Endodermal cell (in vitro differentiated cells): ENCODE data around the gene DFFB. TPM values are rescaled to one million over a fixed set of nuclear protein-coding genes. Genes with fewer than 3 reads are reported as not detected.

Experiments
- DNase-seq: peaks from one replicate; pipeline ENCODE4 v3.0.0-alpha.2; 2017
- H3K27ac ChIP-seq: 2 replicates; pipeline ENCODE4 v1.5.1; 2013; ENCODE audit warnings: mild to moderate bottlenecking, low read depth, low read length, moderate library complexity
- H3K27me3 ChIP-seq: 2 replicates; pipeline ENCODE4 v1.6.1; 2013; ENCODE audit warnings: mild to moderate bottlenecking, low read length, moderate library complexity; ENCODE audit not compliant: insufficient read depth, control insufficient read depth, poor library complexity, severe bottlenecking
- H3K36me3 ChIP-seq: 2 replicates; pipeline ENCODE4 v1.7.0; 2013; ENCODE audit warnings: mild to moderate bottlenecking, low read length, moderate library complexity; ENCODE audit not compliant: control insufficient read depth, insufficient read depth
- H3K4me1 ChIP-seq: one replicate; pipeline ENCODE4 v1.7.0; 2013; ENCODE audit warnings: low read length; ENCODE audit not compliant: control insufficient read depth, insufficient read depth
- H3K4me3 ChIP-seq: 2 replicates; pipeline ENCODE4 v1.5.1; 2013; ENCODE audit warnings: mild to moderate bottlenecking, low read length, moderate library complexity
- H3K9ac ChIP-seq: 2 replicates; pipeline ENCODE4 v1.6.1; 2013; ENCODE audit warnings: mild to moderate bottlenecking, low read length, moderate library complexity; ENCODE audit not compliant: poor library complexity, severe bottlenecking; ENCODE audit errors: extremely low read depth
- H3K9me3 ChIP-seq: 2 replicates; pipeline ENCODE4 v1.6.1; 2013; ENCODE audit warnings: mild to moderate bottlenecking, low read length, moderate library complexity; ENCODE audit not compliant: control insufficient read depth
- H3K27ac Mint-ChIP-seq: 2 replicates; pipeline ENCODE4 v1.8.0; 2020; ENCODE audit warnings: mixed read lengths
- H3K27me3 Mint-ChIP-seq: 2 replicates; pipeline ENCODE4 v1.8.0; 2021; ENCODE audit warnings: mild to moderate bottlenecking, mixed read lengths; ENCODE audit not compliant: insufficient read depth
- H3K36me3 Mint-ChIP-seq: 2 replicates; pipeline ENCODE4 v1.8.0; 2020; ENCODE audit warnings: low read depth, mixed read lengths
- H3K4me1 Mint-ChIP-seq: 2 replicates; pipeline ENCODE4 v1.8.0; 2020; ENCODE audit warnings: mixed read lengths
- H3K4me3 Mint-ChIP-seq: 2 replicates; pipeline ENCODE4 v1.8.0; 2020; ENCODE audit warnings: mild to moderate bottlenecking, moderate library complexity, mixed read lengths
- H3K9me3 Mint-ChIP-seq: 2 replicates; pipeline ENCODE4 v1.8.0; 2020; ENCODE audit warnings: mild to moderate bottlenecking, mixed read lengths
- CTCF ChIP-seq: fragments of 200-600 bp; sonication (generic); conservative IDR thresholded peaks from 2 replicates; pipeline ENCODE4 v1.5.0; 2021; ENCODE audit warnings: antibody characterized with exemption, mild to moderate bottlenecking
- WGBS, 2 experiments: methylation state at CpG; one replicate each; pipeline versions ENCODE4 v1.1.5 to v1.1.7; 2013; ENCODE audit warnings: missing lambda C conversion rate in 2 of 2, mixed read lengths in 1 of 2; ENCODE audit not compliant: insufficient coverage in 1 of 2, insufficient read length in 1 of 2; 5-methylcytosine and 5-hydroxymethylcytosine counted together
- total RNA-seq, 2 donors: library from RNA; stranded (reverse); fragmentation: NEBNext Ultra II Directional in 1 of 2; extraction: Animal tissue kit (Norgen Biotek cat#: 25700) in 1 of 2; gene quantifications; 2 replicates in 1 of 2; 3 replicates in 1 of 2; pipeline ENCODE4 v1.2.1, GENCODE V29; 2021

The DFFB gene
- total RNA-seq, 2 donors from 2014 or later = 7.2 to 7.6 TPM

GRCh38 chr1:3925762-3926161 is 68.5 kb downstream of the DFFB start:
- Mint-ChIP-seq H3K27ac (no peak overlapping the region), H3K4me3 (no peak overlapping the region), H3K27me3 (no peaks in the 10 kb centered on the region), H3K36me3 (no peaks in the 10 kb centered on the region), H3K4me1 (no peaks in the 10 kb centered on the region), H3K9me3 (peaks cover 4% of the 10 kb centered on the region)
- Histone ChIP-seq H3K4me3 (no peak overlapping the region), H3K27me3 (no peaks in the 10 kb centered on the region), H3K9me3 (peaks cover 11% of the 10 kb centered on the region), H3K9ac (no peak overlapping the region), H3K27ac (no peak overlapping the region), H3K36me3 (no peaks in the 10 kb centered on the region), H3K4me1 (no peaks in the 10 kb centered on the region)
- TF ChIP-seq CTCF = no peak
- 82 to 90% methylated on average over 5 to 8 of the region's 8 CpGs for WGBS, 2 experiments
- DNase-seq = no peak

DNA sequence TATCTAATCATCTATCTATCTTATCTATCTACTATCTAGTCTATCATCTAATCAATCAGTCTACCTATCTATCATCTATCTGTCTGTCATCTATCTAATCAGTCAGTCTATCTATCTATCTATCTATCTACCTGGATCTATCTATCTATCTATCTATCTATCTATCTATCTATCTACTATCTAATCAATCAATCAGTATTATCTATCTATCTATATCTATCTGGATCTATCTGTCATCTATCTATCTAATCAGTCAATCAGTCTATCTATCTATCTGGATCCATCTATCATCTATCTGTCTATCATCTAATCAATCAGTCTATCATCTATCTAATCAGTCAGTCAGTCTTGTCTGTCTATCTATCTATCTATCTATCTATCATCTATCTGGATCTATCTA is 69.7 kb downstream of the DFFB start:
- no peak overlapping the region for H3K4me3 Mint-ChIP-seq
- H3K9me3 Mint-ChIP-seq = peaks cover 4% of the 10 kb centered on the region
- Histone ChIP-seq H3K36me3 (no peaks in the 10 kb centered on the region), H3K9ac (no peak overlapping the region), H3K4me1 (no peaks in the 10 kb centered on the region), H3K27me3 (no peaks in the 10 kb centered on the region), H3K27ac (no peak overlapping the region), H3K4me3 (no peak overlapping the region), H3K9me3 (peaks cover 11% of the 10 kb centered on the region)
- no peak for TF ChIP-seq CTCF
- peaks cover 6% of the 10 kb centered on the region for H3K4me1 Mint-ChIP-seq
- H3K27me3 Mint-ChIP-seq = no peaks in the 10 kb centered on the region
- H3K36me3 Mint-ChIP-seq = no peaks in the 10 kb centered on the region
- no peak overlapping the region for H3K27ac Mint-ChIP-seq
- no peak for DNase-seq

- 78 to 91% methylated on average over 8 to 11 of the region's 11 CpGs for WGBS, 2 experiments
- no peaks in the 10 kb centered on the region for H3K27me3 Mint-ChIP-seq
Observed at GRCh38 chr1:3928586-3928985, 71.3 kb downstream of the DFFB start.

More at GRCh38 chr1:3928586-3928985, 71.3 kb downstream of the DFFB start:
- Histone ChIP-seq H3K27ac (no peak overlapping the region), H3K9me3 (peaks cover 11% of the 10 kb centered on the region), H3K4me3 (no peak overlapping the region), H3K27me3 (no peaks in the 10 kb centered on the region), H3K36me3 (no peaks in the 10 kb centered on the region), H3K9ac (no peak overlapping the region), H3K4me1 (no peaks in the 10 kb centered on the region)
- Mint-ChIP-seq H3K4me1 (peaks cover 11% of the 10 kb centered on the region), H3K4me3 (no peak overlapping the region), H3K9me3 (peaks cover 4% of the 10 kb centered on the region), H3K27ac (no peak overlapping the region), H3K36me3 (no peaks in the 10 kb centered on the region)
- TF ChIP-seq CTCF = no peak
- DNase-seq = no peak
